HuH-7 (cell line): Measurements from ENCODE around the gene FAF1.
"Not testable (repeated sequence)": the region's sequence is repeated elsewhere in the genome, so short reads cannot be mapped to it uniquely, and the experiment has no call there.

Experiments used
- DNase-seq: peaks from one replicate; pipeline ENCODE4 v3.0.0; 2011; ENCODE audit warnings: low spot score

FAF1 gene

GRCh38 chr1:50548243-50548642 lies 411.8 kb downstream of the FAF1 start:
- DNase-seq, result no peak

GRCh38 chr1:50542362-50542761 lies 417.7 kb downstream of the FAF1 start:
- no peak for DNase-seq

GRCh38 chr1:50538476-50538875 lies 421.6 kb downstream of the FAF1 start:
- no peak for DNase-seq

- DNase-seq, result no peak
Observed at GRCh38 chr1:50531601-50532000, 428.5 kb downstream of the FAF1 start.

GRCh38 chr1:50531027-50531426 lies 429.0 kb downstream of the FAF1 start:
- DNase-seq, result no peak

- DNase-seq, result no peak
Observed at GRCh38 chr1:50529510-50529909, 430.6 kb downstream of the FAF1 start.

GRCh38 chr1:50527987-50528320 lies 432.1 kb downstream of the FAF1 start:
- DNase-seq, result not testable (repeated sequence)

- DNase-seq, result no peak
Observed at GRCh38 chr1:50527249-50527986, 432.6 kb downstream of the FAF1 start.

- DNase-seq, result no peak
Observed at GRCh38 chr1:50526431-50526830, 433.6 kb downstream of the FAF1 start.

GRCh38 chr1:50523548-50523947 lies 436.5 kb downstream of the FAF1 start:
- no peak for DNase-seq

- no peak for DNase-seq
Observed at GRCh38 chr1:50522691-50523342, 437.2 kb downstream of the FAF1 start.

GRCh38 chr1:50521703-50522102 lies 438.4 kb downstream of the FAF1 start:
- DNase-seq, result no peak

GRCh38 chr1:50517488-50517887 lies 442.6 kb downstream of the FAF1 start:
- no peak for DNase-seq

- no peak for DNase-seq
Observed at GRCh38 chr1:50516056-50516455, 444.0 kb downstream of the FAF1 start.

- no peak for DNase-seq
Observed at GRCh38 chr1:50508040-50508586, 452.0 kb downstream of the FAF1 start.

- DNase-seq, result no peak
Observed at GRCh38 chr1:50505427-50505826, 454.6 kb downstream of the FAF1 start.

- DNase-seq, result no peak
Observed at GRCh38 chr1:50503515-50503914, 456.6 kb downstream of the FAF1 start.

GRCh38 chr1:50502147-50502546 lies 457.9 kb downstream of the FAF1 start:
- DNase-seq, result no peak

GRCh38 chr1:50497007-50497406 lies 463.1 kb downstream of the FAF1 start:
- no peak for DNase-seq

- DNase-seq, result no peak
Observed at GRCh38 chr1:50493710-50494109, 466.4 kb downstream of the FAF1 start.

GRCh38 chr1:50492142-50492541 lies 467.9 kb downstream of the FAF1 start:
- no peak for DNase-seq

GRCh38 chr1:50491142-50491541 lies 468.9 kb downstream of the FAF1 start:
- DNase-seq, result no peak

GRCh38 chr1:50490640-50491039 lies 469.4 kb downstream of the FAF1 start:
- DNase-seq, result no peak

GRCh38 chr1:50488876-50489275 lies 471.2 kb downstream of the FAF1 start:
- DNase-seq, result no peak
